Esophagus muscularis mucosa (tissue), 4 donors: ENCODE results near the gene GMCL1.
"Not testable (repeated sequence)": the region's sequence is repeated elsewhere in the genome, so short reads cannot be mapped to it uniquely, and the experiment has no call there.

ENCODE experiments used
- EP300 ChIP-seq: sonication (generic); formaldehyde crosslinking; IDR thresholded peaks from one replicate; pipeline ENCODE4 v1.6.1; 2017; ENCODE audit warnings: antibody characterized with exemption
- POLR2A ChIP-seq: fragments of 450-650 bp; IDR thresholded peaks from one replicate; pipeline ENCODE4 v1.6.1; 2017; ENCODE audit warnings: antibody characterized with exemption, moderate library complexity, mild to moderate bottlenecking, low read depth
- TF ChIP-seq, protein P1 (sequence below), 3 experiments: fragments of 200-600 bp in 2 of 3; fragments of 450-650 bp in 1 of 3; sonication (generic) in 2 of 3; IDR thresholded peaks; one replicate each; pipeline ENCODE4 v1.5.1; 2017 to 2019; ENCODE audit warnings: antibody characterized with exemption in 3 of 3, mild to moderate bottlenecking in 2 of 3, moderate library complexity in 1 of 3

DNA sequence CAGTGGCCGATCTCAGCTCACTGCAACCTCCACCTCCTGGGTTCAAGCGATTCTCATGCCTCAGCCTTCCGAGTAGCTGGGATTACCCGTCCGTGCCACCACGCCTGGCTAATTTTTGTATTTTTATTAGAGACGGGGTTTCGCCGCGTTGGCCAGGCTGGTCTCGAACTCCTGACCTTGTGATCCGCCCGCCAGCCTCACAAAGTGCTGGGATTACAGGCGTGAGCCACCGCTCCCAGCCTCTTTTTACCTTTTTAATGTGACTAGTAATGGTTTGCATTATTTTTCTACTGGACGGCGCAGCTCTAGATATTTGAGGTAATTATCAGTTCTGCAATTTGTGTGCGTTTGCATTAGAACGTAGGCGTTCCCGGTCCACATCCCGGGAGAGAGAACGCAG lies 65.3 kb downstream of the GMCL1 start:
- TF ChIP-seq, protein P1, sequence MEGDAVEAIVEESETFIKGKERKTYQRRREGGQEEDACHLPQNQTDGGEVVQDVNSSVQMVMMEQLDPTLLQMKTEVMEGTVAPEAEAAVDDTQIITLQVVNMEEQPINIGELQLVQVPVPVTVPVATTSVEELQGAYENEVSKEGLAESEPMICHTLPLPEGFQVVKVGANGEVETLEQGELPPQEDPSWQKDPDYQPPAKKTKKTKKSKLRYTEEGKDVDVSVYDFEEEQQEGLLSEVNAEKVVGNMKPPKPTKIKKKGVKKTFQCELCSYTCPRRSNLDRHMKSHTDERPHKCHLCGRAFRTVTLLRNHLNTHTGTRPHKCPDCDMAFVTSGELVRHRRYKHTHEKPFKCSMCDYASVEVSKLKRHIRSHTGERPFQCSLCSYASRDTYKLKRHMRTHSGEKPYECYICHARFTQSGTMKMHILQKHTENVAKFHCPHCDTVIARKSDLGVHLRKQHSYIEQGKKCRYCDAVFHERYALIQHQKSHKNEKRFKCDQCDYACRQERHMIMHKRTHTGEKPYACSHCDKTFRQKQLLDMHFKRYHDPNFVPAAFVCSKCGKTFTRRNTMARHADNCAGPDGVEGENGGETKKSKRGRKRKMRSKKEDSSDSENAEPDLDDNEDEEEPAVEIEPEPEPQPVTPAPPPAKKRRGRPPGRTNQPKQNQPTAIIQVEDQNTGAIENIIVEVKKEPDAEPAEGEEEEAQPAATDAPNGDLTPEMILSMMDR (IDR thresholded peaks at IDR 0.05), result not testable (repeated sequence)
- TF ChIP-seq POLR2A, EP300: not testable (repeated sequence)
